Stimulated activated CD4-positive, alpha-beta T cell treated with anti-CD3 and anti-CD28 coated beads, Interleukin-15, amount 100 ng/mL, for 48 hours (primary cell): Measurements from ENCODE around the gene TENM4.

Experiments
- DNase-seq, 2 donors: peaks; one replicate each; pipeline ENCODE4 v3.0.0-alpha.2; 2020; ENCODE audit warnings: low read depth in 2 of 2

The TENM4 gene

DNA sequence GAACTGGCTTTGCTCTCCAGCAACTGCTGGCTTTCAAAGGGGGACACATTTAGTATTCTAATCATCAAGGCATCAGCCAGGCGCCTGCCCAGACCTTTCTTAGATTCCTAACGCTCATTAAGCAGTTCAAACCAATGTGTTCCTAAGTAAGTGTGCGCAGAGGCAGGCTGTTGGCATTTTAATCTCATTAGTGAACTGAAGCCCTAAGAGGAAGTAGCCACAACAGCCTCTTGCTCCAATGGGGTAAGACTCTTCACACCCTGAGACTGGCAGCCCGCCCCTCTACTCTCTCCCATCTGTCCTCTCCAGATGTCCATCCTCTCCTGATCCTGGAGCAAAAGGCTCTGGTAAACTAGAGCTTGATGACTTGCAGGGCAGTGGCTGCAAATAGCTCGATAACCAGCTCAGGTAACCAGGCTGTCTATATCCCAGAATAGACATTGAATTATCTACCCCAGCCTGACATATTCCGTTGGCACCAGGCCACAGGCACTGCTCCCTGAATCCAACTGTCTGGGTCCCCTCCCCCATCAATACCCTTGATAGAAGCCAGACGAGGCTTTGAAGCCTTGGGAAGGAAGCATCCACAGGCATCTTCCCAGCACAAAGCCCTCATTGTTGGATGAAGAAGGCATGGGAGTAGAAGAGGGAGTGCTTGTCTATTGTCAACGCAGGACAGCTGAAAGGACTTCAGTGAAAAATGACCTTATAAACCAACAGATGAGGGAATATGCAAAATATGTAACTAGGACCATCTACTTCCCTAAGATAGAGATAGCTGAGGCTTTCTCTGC lies 321.1 kb downstream of the TENM4 start:
- no peak for DNase-seq

DNA sequence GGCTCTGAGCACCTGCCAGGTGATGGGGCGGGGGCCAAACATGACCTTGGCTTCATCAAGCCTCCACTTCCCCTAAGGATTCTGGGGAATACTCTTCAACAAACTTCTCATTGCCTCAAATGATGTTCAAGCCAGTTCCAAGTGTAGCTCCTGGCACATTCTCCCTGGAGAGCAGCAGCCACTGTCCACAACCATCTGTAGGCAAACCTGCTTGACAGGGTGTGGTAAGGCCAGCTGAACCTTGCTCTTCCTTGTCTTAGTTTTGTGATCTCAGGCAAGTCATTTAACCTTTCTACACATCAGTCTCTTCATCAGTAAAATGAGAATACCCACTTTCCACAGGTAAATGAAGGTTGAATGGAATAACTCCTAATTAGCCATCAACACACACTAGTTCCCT lies 323.3 kb downstream of the TENM4 start:
- no peak for DNase-seq

DNA sequence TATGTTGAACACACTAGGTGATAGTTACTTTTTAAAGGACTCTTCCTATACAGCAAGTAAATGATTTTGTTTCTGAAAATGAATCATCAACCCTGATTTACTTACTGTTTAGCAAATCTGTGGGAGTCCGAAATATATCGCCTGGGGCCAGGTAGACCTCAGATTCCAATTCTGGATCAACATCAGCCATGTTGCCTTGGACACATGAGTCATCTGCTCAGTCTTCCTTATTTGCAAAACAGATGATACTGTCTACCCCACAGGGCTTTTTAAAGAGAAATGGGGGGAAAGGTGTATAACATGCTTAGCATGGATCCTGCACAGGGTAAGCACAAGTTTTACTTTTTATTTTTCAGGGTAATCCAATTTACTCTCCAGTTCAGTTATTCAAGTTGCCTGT lies 324.2 kb downstream of the TENM4 start:
- no peak for DNase-seq

DNA sequence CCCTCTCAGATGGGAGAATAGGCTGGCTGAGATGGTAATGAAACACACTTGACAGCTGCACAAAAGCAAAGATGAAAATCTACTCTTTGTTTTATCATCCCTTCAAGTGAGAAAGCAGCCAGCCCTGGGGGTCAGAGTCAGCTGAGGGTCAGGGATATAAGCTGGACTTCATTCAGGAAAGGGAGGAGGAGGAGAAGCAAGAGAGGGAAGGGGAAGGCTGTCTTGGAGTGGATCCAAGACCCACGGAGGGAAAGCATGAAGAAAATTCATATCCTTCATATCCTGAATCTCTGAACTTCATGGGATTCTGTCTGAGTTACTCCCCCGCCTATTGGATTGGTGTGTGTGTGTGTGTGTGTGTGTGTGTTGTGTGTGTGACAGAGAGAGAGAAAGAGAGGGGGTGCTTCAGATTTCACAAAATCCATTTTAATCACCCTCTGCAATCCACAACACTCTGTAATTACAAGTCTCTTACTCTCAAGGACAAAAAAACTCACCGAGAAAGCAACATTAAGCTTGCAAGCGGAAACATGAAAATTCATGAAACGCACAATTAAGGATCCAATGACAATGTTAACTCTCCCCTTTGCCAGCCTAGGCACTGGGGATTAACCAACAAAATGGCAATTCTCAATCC lies 327.7 kb downstream of the TENM4 start:
- no peak for DNase-seq

DNA sequence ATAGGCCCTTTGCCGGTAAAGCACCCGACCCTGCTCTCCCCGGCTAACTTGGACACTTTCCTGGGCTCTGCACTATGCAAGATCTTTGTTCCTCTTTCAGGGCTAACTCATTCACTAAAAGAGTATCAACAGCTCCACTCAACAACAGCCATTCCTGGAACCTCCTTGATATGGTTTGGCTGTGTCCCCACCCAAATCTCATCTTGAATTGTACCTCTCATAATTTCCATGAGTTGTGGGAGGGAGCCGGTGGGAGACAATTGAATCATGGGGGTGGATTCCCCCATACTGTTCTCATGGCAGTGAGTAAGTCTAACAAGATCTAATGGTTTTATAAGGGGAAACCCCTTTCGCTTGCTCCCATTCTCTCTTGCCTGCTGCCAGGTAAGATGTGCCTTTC lies 330.0 kb downstream of the TENM4 start:
- DNase-seq = no peak

DNA sequence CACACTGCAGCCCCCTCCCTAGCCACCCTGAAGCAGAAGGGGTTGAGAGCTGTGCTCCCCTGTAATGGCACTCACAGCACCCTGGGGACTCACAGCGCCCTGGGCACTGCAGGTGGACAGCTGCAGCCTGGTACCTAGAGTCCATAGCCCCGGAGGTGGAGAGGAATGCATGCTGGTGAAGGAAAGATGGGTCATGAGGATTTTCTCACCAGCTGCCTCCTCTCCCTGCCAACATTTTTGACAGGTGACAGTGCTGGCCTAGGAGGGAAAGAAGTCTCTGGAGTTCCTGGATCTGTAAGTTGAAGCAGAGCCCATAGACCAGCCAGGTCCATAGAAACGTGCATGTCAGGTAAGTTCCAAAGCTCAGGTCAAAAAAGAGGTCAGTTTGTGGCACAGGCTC lies 330.5 kb downstream of the TENM4 start:
- DNase-seq = no peak

DNA sequence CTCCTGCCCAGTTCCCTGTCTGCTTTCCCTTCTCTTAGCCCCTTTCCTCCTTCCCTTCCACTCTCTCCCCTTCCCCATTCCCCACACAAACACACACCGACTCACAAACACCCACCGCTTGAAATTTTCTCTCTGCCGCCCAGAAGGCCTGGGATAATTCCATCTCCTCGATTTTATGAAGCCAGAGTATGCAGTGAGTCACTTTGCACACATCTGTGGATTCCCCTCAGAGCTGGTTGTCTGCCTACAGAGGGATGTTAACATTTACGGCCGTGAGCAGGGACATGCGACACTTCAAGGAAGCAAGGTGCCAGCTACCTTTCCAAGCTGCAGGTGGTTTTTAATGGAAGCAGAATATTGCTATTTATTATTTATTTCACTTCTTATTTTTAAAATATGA lies 332.0 kb downstream of the TENM4 start:
- DNase-seq = no peak

DNA sequence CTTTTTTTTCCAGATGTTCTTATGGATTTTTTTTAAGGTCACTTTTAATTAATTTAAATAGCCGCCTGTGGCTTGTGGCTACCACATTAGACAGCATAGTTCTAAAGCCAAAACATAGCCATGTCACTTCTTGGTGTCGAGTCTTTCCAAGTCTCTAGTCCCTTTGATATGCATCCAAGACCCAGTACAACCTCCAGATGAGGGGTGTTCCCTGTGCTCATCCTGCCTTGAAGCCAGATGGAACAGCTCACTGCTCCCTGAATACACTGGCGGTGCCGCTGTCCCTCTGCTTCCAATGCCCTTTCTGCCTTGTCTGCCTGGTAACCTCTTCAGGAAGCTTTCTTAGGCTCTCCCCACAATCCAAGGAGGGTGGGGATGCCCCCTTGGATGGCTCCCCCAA lies 338.0 kb downstream of the TENM4 start:
- DNase-seq = no peak

DNA sequence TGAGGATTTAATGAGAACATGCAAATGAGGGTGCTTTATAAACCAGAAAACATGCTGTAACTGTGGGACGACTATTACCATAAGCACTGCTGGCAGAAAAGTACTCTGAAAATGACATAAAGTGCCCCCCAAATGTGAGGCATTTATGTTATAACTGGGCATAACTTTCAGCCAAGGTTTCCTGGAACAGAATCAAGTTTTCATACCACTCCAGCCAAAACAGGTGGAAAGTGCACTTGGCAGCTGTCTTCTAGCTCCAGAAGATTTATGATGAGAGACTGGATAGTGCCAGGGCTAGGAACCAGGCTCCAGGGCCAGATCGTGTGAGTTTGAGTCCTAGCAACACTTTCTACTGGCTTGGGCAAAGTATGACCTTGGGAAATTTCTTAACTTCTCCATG lies 339.2 kb downstream of the TENM4 start:
- DNase-seq = no peak

DNA sequence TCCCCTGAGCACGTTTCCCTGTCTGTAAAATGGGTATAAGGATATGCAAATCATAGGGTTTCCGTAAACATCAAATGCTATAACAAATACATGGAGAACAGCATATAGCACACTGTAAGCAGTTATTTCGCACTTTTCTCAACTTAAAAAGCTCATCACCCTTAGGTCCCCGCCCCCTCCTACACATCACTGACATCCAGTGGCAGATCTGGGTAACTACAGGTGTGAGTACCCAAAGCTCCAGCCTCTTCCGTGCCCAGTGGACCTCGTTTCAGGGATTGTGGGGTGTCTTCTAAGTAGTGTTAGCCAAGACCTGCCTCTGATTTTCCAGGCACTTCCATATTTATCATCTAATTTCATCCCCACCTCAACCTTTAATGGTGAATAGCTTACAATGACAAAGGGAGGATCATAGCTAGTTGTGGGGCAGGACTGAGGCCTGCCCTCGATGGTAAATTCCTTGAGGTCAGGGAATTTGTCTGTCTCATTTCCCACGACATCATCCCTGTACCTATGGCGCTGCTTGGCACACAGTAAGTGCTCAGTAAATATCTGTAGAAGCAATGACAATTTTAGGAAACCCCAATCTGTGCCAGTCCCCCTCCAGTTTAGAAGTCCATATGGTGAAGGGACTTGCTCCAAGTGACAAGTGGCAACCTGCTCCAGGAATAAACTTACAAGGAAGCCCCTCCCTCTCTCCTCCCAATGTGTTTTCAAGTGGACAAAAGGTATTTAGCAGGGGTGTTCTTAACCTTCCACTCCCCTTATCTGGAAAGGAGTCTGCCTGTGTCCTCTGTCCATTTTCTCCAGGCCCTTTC lies 340.5 kb downstream of the TENM4 start:
- peak in 1 of 2 donors; percentile 12 for DNase-seq

DNA sequence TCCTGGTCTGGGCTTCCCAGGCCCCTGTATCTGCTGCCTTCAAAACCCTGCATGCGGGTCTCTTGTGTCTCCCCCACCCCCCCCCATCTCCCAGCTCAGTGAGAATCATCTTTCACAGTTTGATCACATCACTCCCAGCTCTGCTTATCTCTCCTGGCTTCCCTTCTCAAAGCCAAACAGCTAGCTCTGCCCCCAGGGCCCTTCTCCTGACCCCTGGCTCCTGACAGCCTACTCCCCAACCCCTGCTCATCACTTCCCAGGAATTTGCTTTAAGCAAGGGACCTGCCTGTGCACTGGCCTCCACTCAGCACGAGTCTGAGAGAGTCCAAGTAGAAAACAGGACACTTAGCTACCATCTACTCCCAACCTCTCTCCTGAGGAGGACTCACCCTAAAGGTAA lies 342.7 kb downstream of the TENM4 start:
- DNase-seq = no peak

DNA sequence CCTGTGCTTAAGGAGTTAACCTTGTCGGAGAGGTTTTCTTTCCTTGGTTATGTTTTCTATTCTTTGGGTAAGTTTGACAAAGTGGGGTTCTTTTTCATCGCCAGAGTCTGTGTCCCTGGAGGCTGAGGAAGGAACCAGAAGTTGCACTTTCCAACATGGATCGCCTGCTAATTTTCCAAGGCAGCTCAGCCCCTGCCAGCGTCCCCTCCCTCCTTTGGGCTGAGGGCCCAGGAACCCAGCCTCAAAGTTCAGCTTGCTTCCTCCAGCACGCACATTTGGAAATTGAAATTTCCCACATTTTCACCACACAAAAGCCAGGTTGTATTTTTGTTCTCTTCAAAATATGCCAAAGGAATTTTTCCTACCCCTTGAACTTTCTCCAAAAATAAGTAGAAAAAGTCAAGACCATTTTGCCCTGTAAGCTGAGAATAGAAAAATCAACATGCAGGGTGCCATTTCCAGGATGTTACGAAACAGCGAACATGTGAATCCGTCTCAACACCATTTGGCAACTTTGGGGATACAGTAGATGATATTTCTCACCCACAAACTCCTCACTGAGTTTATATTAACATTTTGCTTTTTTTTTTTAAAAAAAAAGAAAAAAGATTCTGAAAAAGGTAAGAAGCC lies 343.5 kb downstream of the TENM4 start:
- no peak for DNase-seq

DNA sequence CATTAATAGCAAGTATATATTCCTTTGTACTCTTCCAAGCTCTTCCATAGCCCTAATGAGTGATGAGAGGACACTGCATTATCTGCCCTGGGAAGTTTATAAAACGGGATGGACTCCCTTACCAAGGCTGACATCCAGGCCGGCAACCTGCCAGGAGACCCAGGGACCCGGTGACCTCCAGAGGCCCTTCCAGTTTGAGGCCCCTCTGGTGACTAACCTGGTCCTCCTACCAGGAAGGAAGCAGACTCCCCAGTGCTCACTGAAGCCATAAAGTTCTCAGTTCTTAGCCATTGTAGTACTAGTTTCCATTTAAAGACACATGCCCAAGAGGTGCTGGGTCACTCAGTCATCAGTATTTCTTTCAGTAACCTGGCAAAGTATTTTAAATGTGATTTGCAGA lies 345.4 kb downstream of the TENM4 start:
- DNase-seq = no peak

DNA sequence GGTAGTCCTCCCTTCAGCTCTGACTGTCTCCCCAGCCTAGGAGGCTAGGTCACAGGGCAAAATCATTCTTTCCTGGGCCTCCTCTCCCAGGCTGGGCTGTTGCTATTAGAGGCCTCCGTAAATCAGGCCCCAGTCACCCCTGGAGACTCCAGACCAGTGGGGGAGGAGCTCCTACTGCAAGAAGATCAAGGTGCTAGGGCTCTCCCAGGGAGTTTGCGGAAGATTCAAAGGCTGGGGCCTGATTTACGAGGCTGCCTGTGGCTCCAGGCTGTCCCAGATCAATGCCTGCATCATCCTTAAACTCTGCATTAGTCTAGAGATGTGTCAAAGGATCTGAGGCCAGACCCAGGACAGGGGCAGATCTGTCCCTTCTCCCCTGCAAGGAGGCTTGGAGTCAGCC lies 346.2 kb downstream of the TENM4 start:
- no peak for DNase-seq

DNA sequence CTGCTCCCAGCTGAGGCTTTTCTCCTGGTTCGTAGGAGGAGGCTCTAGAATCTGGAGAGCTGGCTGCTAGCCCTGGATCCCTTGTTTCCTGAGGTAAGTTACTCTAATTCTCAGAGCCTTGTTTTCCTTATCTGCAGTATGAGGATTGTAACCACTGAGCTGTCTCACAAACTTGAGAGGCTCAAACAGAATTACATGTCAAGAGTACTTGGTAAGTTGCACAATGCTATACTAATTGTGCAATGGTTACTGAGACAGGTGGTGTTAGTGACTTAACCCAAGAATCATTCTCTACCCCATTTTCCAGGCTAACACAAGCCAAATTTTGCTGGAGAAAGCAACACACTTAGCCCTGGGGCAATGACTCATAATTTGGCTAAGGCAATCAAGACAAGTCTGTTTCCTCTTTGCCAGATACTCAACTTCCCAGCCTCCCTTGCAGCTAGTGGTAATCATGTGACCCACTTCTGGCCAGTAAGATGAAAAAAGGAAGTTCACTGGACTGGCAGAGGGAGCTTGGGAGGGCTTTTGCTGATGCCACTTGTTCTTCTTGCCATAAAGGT lies 348.0 kb downstream of the TENM4 start:
- no peak for DNase-seq

DNA sequence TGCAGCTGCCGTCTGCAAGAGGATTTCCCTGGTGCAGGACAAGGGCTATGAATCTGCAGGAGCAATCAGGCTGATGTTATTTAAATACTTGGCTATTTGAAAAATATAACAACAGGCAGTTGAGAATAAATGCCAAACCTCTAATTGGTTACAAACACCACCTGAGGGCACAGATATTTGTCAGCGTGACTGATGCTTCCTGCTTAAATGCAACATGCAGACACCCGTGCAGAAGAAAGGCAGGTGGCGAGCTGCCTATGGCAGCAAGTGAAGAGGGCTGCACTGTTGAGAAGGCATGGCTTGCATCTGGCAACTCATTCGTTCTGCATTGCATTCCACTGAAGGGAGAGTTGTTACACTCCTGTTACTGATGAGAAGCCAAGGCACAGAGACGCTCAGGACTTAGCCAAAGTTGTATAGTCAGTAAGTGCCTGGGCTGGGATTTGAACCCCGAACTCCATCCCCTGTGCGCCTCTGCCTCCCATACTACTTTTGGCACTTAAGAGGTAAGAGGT lies 350.6 kb downstream of the TENM4 start:
- DNase-seq = no peak

DNA sequence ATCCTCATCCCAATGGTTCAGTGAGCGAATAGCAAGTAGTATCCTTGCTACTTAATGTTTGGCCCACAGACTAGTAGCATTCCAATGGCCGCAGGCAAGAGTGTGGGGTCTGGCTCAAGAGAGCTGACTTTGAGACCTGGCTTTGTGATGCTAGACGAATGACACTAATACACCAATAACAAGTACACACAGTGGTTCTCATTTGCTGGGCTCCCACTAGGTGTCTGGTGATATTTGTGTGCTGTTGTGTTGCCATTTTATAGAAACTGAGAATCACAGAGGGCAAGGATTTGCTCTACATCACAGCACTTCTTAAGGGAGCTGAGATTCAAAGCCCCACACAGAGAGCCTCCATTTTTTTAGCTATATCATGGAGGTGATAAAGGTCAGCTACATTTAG lies 351.2 kb downstream of the TENM4 start:
- no peak for DNase-seq

DNA sequence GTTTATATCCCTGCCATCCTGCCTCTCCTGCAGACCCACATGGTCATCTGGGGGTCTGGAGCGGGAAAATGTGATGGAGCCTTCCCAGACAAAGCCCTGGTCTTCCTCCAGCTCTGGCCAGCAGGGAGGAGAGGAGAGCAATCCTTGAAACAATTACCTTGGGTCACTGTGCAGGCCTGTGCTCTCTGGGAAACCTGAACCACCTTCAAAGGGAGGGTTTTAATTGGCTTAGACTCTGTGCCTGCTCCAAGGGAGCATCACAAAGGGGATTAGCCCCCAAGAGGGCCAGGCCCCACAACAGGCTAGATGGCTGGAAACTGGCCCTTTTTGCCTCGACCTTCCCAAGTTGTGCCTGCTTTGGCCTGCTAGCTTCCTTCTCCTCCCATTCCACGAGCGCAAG lies 351.9 kb downstream of the TENM4 start:
- no peak for DNase-seq

DNA sequence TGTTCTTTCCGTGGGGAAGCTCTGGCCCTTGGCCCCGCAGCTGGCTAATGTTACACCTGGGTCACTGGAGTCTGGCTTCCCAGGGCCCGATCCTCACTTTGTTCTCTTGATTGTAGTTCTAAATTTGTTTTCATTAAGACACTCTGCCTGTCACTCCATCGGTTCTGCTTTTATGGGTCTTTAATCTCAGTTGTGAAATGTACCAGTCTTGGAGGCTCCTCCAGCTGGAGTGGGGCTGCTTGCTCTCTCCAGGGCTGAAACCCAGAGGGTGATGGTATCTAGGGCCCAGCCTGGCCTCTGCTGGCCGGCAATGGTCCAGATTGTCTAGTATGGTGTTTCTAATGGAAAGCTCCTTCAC lies 352.9 kb downstream of the TENM4 start:
- DNase-seq = no peak

DNA sequence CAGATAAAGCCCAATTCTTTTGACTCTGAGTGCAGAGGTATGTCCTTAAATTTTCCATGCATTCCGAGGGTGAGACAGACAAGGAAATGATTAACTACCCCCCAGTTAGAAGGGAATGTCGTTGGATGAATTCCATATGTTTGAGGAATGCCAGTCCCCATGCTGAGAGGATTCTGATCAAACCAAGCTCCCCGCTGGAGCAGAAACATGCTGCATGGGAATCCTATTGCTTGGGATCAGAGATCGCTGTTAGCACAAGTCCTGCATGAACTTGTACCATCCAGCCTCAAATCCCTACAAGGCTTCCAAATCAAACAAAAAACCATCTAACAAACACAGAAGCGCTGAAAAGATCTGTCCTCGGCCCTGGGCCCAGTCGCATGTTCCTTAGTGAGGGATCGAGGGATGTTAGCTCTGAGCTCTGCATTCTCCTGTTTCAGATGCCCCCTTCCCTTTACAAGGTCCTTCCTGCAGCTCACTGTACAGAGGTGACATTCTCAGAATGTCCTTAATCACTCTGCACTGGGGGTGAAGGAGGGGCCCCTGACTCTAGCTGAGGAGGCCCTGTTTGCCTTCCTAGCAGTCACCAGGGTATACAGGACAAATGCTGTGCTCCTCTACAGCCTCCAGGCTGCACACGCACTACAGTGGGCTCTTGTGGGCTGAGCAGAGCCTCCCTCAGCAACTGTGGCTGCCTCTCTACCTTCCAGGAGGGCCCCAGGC lies 353.4 kb downstream of the TENM4 start:
- no peak for DNase-seq

DNA sequence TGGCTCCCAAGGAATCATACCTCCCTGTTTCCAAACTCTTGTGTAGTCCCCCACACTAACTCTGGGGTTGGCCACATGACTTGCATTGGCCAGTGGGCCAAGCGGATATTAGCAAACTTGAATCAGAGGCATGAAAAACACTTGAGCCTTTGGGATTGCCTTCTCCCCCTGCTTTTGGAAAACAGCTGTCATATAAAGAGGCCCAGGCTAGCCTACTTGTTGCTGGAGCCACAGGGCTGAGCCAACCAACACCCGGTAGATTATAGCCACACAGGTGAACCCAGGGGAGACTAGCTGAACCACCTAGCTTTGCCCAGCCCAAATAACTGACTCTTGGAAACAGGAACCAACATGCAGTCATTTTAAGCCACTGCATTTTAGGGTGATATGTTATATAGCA lies 354.8 kb downstream of the TENM4 start:
- DNase-seq = no peak
